ENCODE measurements around the gene KRTAP2-2.

The KRTAP2-2 gene

DNA sequence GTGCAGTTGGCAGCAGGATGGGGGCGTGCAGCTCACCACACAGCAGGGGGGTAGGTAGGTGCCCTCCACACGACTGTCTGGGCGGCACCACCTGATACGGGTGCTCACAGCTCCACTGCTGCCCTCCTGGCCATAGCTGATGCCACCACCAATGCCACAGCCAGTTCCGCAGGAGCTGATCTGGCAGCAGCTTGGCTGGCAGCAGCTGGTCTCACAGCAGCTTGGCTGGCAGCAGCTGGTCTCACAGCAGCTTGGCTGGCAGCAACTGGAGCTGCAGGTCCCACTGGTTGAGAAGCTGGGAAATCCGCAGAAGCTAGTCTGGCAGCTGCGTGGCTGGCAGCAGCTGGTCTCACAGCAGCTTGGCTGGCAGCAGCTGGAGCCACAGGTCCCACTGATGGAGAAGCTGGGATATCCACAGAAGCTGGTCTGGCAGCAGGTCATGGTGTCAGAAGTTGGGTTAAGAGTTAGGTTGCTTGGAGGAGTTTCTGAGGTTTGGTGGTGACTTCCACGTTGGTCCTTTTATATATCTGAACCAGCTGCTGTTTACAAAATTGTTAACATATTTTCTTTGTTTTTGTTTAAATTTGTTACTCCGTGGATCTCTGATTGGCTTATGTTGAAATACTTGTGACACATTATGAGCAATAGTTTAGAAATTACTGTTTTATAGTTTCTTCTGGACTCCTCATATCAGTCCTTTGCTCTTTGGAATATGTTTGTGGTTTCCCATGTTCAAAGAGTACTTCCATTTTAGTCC, 28.1 kb downstream of the KRTAP2-2 start, which contains the start of gene KRTAP1-5:
Gene KRTAP1-5 (minus strand): TSS at position 494 of the 757 bp plus-strand sequence. CDS start 53 bp downstream, at position 441.
- no peak for DNase-seq (ENCODE audit: low read depth, low spot score)

GRCh38 chr17:41024697-41025096, 30.3 kb downstream of the KRTAP2-2 start:
- no peak for DNase-seq (ENCODE audit: low read depth, low spot score)

- DNase-seq (ENCODE audit: low read depth, low spot score): no peak
Measured at GRCh38 chr17:41020336-41020735, 34.7 kb downstream of the KRTAP2-2 start.

- no peak for DNase-seq (ENCODE audit: low read depth, low spot score)
Measured at GRCh38 chr17:41019415-41019814, 35.6 kb downstream of the KRTAP2-2 start.

GRCh38 chr17:41018541-41018940, 36.5 kb downstream of the KRTAP2-2 start:
- DNase-seq (ENCODE audit: low read depth, low spot score): no peak

DNA sequence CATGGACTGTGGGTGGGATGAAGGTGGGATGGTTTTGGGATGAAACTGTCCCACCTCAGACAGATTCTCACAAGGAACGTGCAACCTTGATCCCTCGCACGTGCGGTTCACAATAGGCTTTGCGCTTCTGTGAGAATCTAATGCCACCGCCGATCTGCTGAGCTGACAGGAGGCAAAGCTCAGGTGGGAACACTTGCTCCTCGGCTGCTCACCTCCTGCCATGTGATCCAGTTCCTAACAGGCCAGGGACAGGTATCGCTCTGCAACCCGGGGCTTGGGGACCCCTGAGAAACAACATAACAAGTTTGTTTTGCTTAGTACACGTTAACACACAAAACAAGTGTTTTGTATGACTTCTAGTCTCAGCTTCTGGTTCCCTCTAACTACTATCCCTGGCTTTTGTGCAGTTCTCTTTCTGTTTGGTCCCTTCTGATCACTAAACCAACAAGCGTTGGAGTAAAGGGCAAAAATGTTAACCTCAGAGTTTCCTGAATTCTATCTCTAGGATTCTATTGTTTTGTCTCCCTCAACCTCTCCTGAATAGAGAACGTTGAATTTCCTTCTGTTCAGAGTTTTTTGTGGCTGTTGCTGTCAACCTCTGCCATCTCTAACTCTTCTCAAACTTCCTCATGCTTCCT, 38.3 kb downstream of the KRTAP2-2 start:
- DNase-seq (ENCODE audit: low read depth, low spot score): no peak

- DNase-seq (ENCODE audit: low read depth, low spot score): no peak
Measured at GRCh38 chr17:41015454-41015853, 39.6 kb downstream of the KRTAP2-2 start.

GRCh38 chr17:41013606-41014005, 41.4 kb downstream of the KRTAP2-2 start:
- no peak for DNase-seq (ENCODE audit: low read depth, low spot score)

- no peak for DNase-seq (ENCODE audit: low read depth, low spot score)
Measured at GRCh38 chr17:41013181-41013580, 41.8 kb downstream of the KRTAP2-2 start.

- DNase-seq (ENCODE audit: low read depth, low spot score): no peak
Measured at GRCh38 chr17:41012326-41013120, 42.5 kb downstream of the KRTAP2-2 start.

DNA sequence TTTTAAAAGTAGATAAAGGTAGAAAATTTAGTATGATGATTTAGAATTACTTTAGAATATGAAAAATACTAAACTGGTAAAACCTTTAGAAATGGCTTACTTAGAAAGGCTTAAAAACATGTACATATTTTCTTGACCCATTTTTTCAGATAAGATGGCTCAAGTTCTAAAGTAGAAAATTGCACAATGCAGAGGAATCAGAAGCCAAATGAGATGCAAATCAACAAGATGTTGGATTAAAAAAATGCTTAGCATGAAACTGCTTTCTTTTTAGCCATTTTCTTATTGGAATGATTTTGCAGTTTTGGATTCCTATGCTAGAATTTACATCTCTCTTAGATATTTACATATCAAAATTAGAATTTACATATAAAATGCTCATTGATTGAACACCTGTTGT, 44.6 kb downstream of the KRTAP2-2 start:
- no peak for DNase-seq (ENCODE audit: low read depth, low spot score)

GRCh38 chr17:41009936-41010335, 45.1 kb downstream of the KRTAP2-2 start:
- no peak for DNase-seq (ENCODE audit: low read depth, low spot score)

DNA sequence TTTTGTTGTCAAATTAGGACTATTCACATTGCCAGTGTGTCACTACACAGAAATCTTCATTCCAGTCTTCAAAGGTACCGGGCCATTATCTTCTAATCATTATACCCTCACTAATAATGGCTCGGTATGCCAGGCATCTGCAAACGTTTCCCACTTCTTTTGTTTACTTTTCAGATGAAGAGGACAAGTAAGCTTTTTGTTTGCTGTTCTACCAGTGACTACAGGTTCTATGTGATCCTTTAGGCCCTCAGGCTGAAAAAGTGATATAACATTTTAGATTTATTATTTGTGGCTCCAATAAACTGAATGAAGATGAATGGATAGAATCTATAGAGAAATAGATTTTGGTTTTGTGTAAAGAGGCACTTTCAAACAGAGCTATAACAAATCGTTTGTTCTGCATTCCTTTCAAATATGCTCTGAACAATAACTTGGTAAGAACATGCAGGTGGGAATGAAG, 45.7 kb downstream of the KRTAP2-2 start:
- peak; percentile 11 for DNase-seq (ENCODE audit: low read depth, low spot score)

DNA sequence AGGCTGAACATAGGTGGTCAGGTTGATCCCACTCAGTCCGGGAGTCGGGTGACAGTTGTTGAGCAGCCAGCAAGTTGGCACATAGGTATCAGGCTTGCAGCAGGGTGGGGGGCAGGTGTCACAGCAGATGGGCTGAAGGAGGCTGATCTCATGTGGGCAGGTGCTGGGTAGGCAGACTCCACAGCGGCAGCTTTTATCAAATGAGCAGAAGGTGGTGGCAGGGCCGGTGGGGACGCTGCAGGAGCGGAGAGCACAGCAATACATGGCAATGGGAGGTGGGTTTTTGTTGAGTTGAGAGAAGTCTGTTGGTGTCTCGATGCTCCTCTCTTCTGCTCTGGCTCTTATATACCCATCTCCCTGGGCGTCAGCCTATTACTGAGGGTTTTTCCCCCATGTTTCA, 46.2 kb downstream of the KRTAP2-2 start, which contains the start of gene KRTAP3-1:
Gene KRTAP3-1 (minus strand): TSS at position 318 of the 400 bp plus-strand sequence. CDS start 54 bp downstream, at position 264.
- DNase-seq (ENCODE audit: low read depth, low spot score): peak; percentile 16
